Ishikawa (cell line): Measurements from ENCODE around the gene KCTD11.

Source experiments
- CEBPB ChIP-seq: IDR thresholded peaks from 2 replicates; pipeline ENCODE4 v1.6.1; 2012
- EGR1 ChIP-seq: IDR thresholded peaks from 2 replicates; pipeline ENCODE4 v1.6.1; 2012
- EP300 ChIP-seq: IDR thresholded peaks from 2 replicates; pipeline ENCODE4 v1.6.1; 2012; ENCODE audit warnings: borderline replicate concordance
- FOXM1 ChIP-seq: IDR thresholded peaks from 2 replicates; pipeline ENCODE4 v1.6.1; 2012; ENCODE audit warnings: low read depth, borderline replicate concordance
- NFIC ChIP-seq: IDR thresholded peaks from 2 replicates; pipeline ENCODE4 v1.6.1; 2012
- RAD21 ChIP-seq: IDR thresholded peaks from 2 replicates; pipeline ENCODE4 v1.6.1; 2012; ENCODE audit warnings: low read depth
- TAF1 ChIP-seq: IDR thresholded peaks from 2 replicates; pipeline ENCODE4 v1.6.1; 2012; ENCODE audit warnings: low read depth, mild to moderate bottlenecking
- TCF12 ChIP-seq: IDR thresholded peaks from 2 replicates; pipeline ENCODE4 v1.6.1; 2012; ENCODE audit warnings: low read depth
- TEAD4 ChIP-seq: IDR thresholded peaks from 2 replicates; pipeline ENCODE4 v1.6.1; 2012
- YY1 ChIP-seq: IDR thresholded peaks from 2 replicates; pipeline ENCODE4 v1.6.1; 2012; ENCODE audit warnings: low read depth
- TF ChIP-seq, protein P1 (sequence below): IDR thresholded peaks from 2 replicates; pipeline ENCODE4 v1.6.1; 2012

DNA sequence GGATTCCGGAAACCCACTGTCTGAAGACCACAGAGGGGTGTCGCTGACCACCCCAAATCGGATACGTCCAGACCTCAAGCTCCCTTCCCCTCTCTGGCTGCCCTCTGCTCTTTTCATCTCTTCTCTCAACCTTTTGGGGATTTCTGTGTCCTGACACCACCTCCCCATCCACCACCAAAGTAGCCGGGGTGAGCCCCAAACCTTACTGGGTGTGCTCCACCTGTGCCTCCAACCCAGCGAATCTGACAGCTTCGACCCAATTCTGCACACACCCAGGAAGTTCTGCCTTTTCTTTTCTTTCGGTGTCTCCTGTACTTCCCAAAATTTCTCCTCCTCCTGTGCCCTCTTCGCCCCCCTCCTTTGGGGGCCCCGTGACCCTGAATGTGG, 534 bp downstream of the KCTD11 start:
- TF ChIP-seq YY1 = no peak
- no peak for TF ChIP-seq TCF12
- no peak for TF ChIP-seq EP300
- TF ChIP-seq RAD21 = no peak
- TF ChIP-seq, protein P1, sequence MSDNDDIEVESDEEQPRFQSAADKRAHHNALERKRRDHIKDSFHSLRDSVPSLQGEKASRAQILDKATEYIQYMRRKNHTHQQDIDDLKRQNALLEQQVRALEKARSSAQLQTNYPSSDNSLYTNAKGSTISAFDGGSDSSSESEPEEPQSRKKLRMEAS = no peak
- TF ChIP-seq FOXM1 = no peak
- TF ChIP-seq TAF1 = no peak
- TF ChIP-seq EGR1 = no peak
- TF ChIP-seq NFIC = no peak
- no peak for TF ChIP-seq CEBPB
- TF ChIP-seq TEAD4 = no peak
